Measurements from ENCODE around the gene ST3GAL4.

GRCh38 chr11:126311401-126312291, 43.8 kb upstream of the ST3GAL4 start:
- TF ChIP-seq CBX8 (IDR thresholded peaks at IDR 0.05; ENCODE audit: borderline replicate concordance, low read depth, low read length) (no peak), PHF8 (conservative IDR thresholded peaks at IDR 0.05; ENCODE audit: low read depth, low read length) (no peak)
